GM23248 (cell line): Measurements from ENCODE around the gene TMEM94.

Source experiments
- EZH2 ChIP-seq: fragments of 200-600 bp; sonication (generic); IDR thresholded peaks from 2 replicates; pipeline ENCODE4 v1.6.1; 2018; ENCODE audit warnings: antibody characterized with exemption, mild to moderate bottlenecking; ENCODE audit not compliant: insufficient read depth, poor library complexity, severe bottlenecking
- EZH2phosphoT487 ChIP-seq: fragments of 200-600 bp; sonication (generic); IDR thresholded peaks from 2 replicates; pipeline ENCODE4 v1.6.1; 2018; ENCODE audit warnings: antibody characterized with exemption, moderate library complexity, mild to moderate bottlenecking, low read depth; ENCODE audit not compliant: insufficient read depth

DNA sequence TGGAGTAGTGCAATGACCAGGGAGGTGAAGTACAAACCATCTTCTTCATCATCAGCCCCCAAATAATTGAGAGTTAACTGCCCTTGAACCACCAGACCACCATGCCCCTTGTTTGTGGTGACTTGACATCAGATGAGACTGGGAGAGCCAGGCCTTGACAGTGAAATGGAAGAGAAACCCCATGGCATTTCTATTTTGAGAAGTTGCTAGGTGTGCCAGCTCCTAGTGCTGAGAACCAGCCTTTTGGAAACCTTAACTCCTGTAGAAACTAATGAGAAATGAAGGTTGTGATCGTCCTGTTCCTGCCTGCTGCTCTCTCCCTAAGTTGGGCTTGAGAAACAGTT, 2.8 kb downstream of the TMEM94 start:
- TF ChIP-seq EZH2 (no peak), EZH2phosphoT487 (no peak)
